SK-N-SH (cell line): ENCODE data around the gene FAM20A. TPM values are rescaled to one million over a fixed set of nuclear protein-coding genes. Genes with fewer than 3 reads are reported as not detected.

Source experiments
- CTCF ChIA-PET: fragments of 300-600, 350-600 bp; formaldehyde crosslinking; extraction: SDS; loops from one replicate; lab custom pipeline; 2021; lab: Yijun Ruan, JAX
- POLR2A ChIA-PET: fragments of 350-600 bp; sonication (Branson Sonifier 250); formaldehyde crosslinking; extraction: SDS; loops from one replicate; lab custom pipeline; 2020; ENCODE audit warnings: antibody characterized with exemption, inconsistent platforms; lab: Yijun Ruan, JAX
- DNase-seq: peaks from one replicate; pipeline ENCODE4 v3.0.0; 2012
- H2AFZ ChIP-seq: fragments of 200-600 bp; sonication (generic); 2 replicates; pipeline ENCODE4 v1.8.1; 2016; ENCODE audit warnings: antibody characterized with exemption, mild to moderate bottlenecking, low read depth
- H3F3A ChIP-seq: fragments of 200-600 bp; sonication (generic); replicated peaks from 2 replicates; pipeline ENCODE3; 2016; ENCODE audit warnings: antibody characterized with exemption, mild to moderate bottlenecking; ENCODE audit not compliant: insufficient read depth
- H3K27ac ChIP-seq, 2 experiments: fragments of 200-500 bp in 1 of 2; fragments of 200-600 bp in 1 of 2; sonication (Bioruptor generic) in 1 of 2; sonication (generic), shearing (Covaris generic) in 1 of 2; 2 replicates each; pipeline versions ENCODE4 v1.5.1 to v1.6.1; 2014 to 2016; ENCODE audit warnings: low read depth in 2 of 2, inconsistent platforms in 1 of 2, low read length in 1 of 2, mild to moderate bottlenecking in 1 of 2, mixed read lengths in 1 of 2
- H3K27me3 ChIP-seq: fragments of 200-600 bp; sonication (generic), shearing (Covaris generic); 2 replicates; pipeline ENCODE4 v1.6.1; 2016; ENCODE audit warnings: mixed run types; ENCODE audit not compliant: insufficient read depth
- H3K36me3 ChIP-seq, 2 experiments: fragments of 200-500 bp in 1 of 2; fragments of 200-600 bp in 1 of 2; sonication (Bioruptor generic) in 1 of 2; sonication (generic) in 1 of 2; replicated peaks in 1 of 2; 2 replicates each; pipeline versions ENCODE3 to v1.5.1; 2014 to 2016; ENCODE audit warnings: low read length in 1 of 2, mild to moderate bottlenecking in 1 of 2; ENCODE audit not compliant: insufficient read depth in 2 of 2, control insufficient read depth in 1 of 2
- H3K4me1 ChIP-seq, 2 experiments: fragments of 200-500 bp in 1 of 2; fragments of 200-600 bp in 1 of 2; sonication (Bioruptor generic) in 1 of 2; sonication (generic), shearing (Covaris generic) in 1 of 2; 2 replicates each; pipeline versions ENCODE4 v1.5.1 to v1.6.1; 2014 to 2016; ENCODE audit warnings: low read depth in 1 of 2, low read length in 1 of 2, mixed run types in 1 of 2; ENCODE audit not compliant: insufficient read depth in 2 of 2, control insufficient read depth in 1 of 2
- H3K4me2 ChIP-seq: fragments of 200-600 bp; sonication (generic), shearing (Covaris generic); 2 replicates; pipeline ENCODE4 v1.6.1; 2017; ENCODE audit warnings: mixed run types
- H3K4me3 ChIP-seq, 2 experiments: fragments of 200-500 bp in 1 of 2; fragments of 200-600 bp in 1 of 2; sonication (Bioruptor generic) in 1 of 2; sonication (generic), shearing (Covaris generic) in 1 of 2; 2 replicates each; pipeline versions ENCODE4 v1.5.1 to v1.8.1; 2014 to 2016; ENCODE audit warnings: low read depth in 2 of 2, inconsistent platforms in 1 of 2, low read length in 1 of 2, mild to moderate bottlenecking in 1 of 2, mixed read lengths in 1 of 2, moderate library complexity in 1 of 2
- H3K79me2 ChIP-seq: fragments of 200-600 bp; sonication (generic); 2 replicates; pipeline ENCODE4 v1.8.1; 2017; ENCODE audit warnings: mild to moderate bottlenecking; ENCODE audit not compliant: insufficient read depth
- H3K9ac ChIP-seq: fragments of 200-600 bp; sonication (generic); 2 replicates; pipeline ENCODE4 v1.6.1; 2017; ENCODE audit warnings: mixed run types
- H3K9me2 ChIP-seq: fragments of 200-600 bp; sonication (generic); 2 replicates; pipeline ENCODE4 v1.6.1; 2017; ENCODE audit warnings: mixed run types
- H3K9me3 ChIP-seq: fragments of 200-600 bp; sonication (generic); 2 replicates; pipeline ENCODE4 v1.6.1; 2017; ENCODE audit warnings: mixed run types, mild to moderate bottlenecking, moderate library complexity
- H4K20me1 ChIP-seq: fragments of 200-600 bp; sonication (generic); 2 replicates; pipeline ENCODE4 v1.6.1; 2017; ENCODE audit warnings: mild to moderate bottlenecking, mixed run types; ENCODE audit not compliant: insufficient read depth
- CHD2 ChIP-seq: fragments of 150-350 bp; IDR thresholded peaks from 2 replicates; pipeline ENCODE4 v1.6.1; 2018; ENCODE audit warnings: low read length; ENCODE audit not compliant: partially characterized antibody
- CTCF ChIP-seq: fragments of 200-600 bp; sonication (generic); IDR thresholded peaks from 2 replicates; pipeline ENCODE4 v1.6.1; 2017; ENCODE audit warnings: antibody characterized with exemption, mild to moderate bottlenecking, moderate library complexity
- ELF1 ChIP-seq: IDR thresholded peaks from 2 replicates; pipeline ENCODE4 v1.4.0; 2012
- EP300 ChIP-seq, 2 experiments: IDR thresholded peaks; 2 replicates each; pipeline versions ENCODE4 v1.4.0 to v1.6.1; 2012; ENCODE audit warnings: borderline replicate concordance in 1 of 2, low read depth in 1 of 2, low read length in 1 of 2
- FOXJ3 ChIP-seq: sonication (generic); formaldehyde crosslinking; IDR thresholded peaks from 2 replicates; pipeline ENCODE4 v1.5.1; 2020; ENCODE audit warnings: mild to moderate bottlenecking, missing genetic modification reagents
- GABPA ChIP-seq: IDR thresholded peaks from 2 replicates; pipeline ENCODE4 v1.4.0; 2012; ENCODE audit warnings: low read depth, mild to moderate bottlenecking
- JUND ChIP-seq: IDR thresholded peaks from 2 replicates; pipeline ENCODE4 v1.4.0; 2012
- MAX ChIP-seq: IDR thresholded peaks from 2 replicates; pipeline ENCODE4 v1.4.0; 2012; ENCODE audit warnings: low read depth
- MEF2A ChIP-seq: IDR thresholded peaks from 2 replicates; pipeline ENCODE4 v1.4.0; 2012; ENCODE audit warnings: low read depth, borderline replicate concordance
- MXI1 ChIP-seq: IDR thresholded peaks from 2 replicates; pipeline ENCODE4 v1.6.1; 2012; ENCODE audit warnings: mild to moderate bottlenecking, low read depth, low read length, improper control_type of control experiment
- RAD21 ChIP-seq: IDR thresholded peaks from 2 replicates; pipeline ENCODE4 v1.6.1; 2012; ENCODE audit warnings: mild to moderate bottlenecking, low read length
- REST ChIP-seq: IDR thresholded peaks from 2 replicates; pipeline ENCODE4 v1.6.1; 2012; ENCODE audit warnings: mild to moderate bottlenecking, low read depth, low read length, moderate library complexity
- SIN3A ChIP-seq: IDR thresholded peaks from 2 replicates; pipeline ENCODE4 v1.6.1; 2012; ENCODE audit warnings: low read depth, mild to moderate bottlenecking, low read length, moderate library complexity, borderline replicate concordance
- SMC3 ChIP-seq: IDR thresholded peaks from 2 replicates; pipeline ENCODE4 v1.6.1; 2012; ENCODE audit warnings: low read depth, low read length, improper control_type of control experiment
- TEAD4 ChIP-seq: IDR thresholded peaks from 2 replicates; pipeline ENCODE4 v1.4.0; 2012; ENCODE audit warnings: mild to moderate bottlenecking, borderline replicate concordance; ENCODE audit not compliant: insufficient read depth
- USF2 ChIP-seq: fragments of 150-350 bp; IDR thresholded peaks from 2 replicates; pipeline ENCODE4 v1.6.1; 2017; ENCODE audit warnings: antibody characterized with exemption, low read length, low read depth, borderline replicate concordance
- YY1 ChIP-seq: IDR thresholded peaks from 2 replicates; pipeline ENCODE4 v1.4.0; 2012; ENCODE audit warnings: low read depth, mild to moderate bottlenecking
- WGBS: methylation state at CpG from one replicate; pipeline ENCODE4 v1.1.6; 2017; ENCODE audit warnings: low lambda C conversion rate; 5-methylcytosine and 5-hydroxymethylcytosine counted together
- polyA plus RNA-seq, 3 experiments: library from polyadenylated mRNA; depleted of rRNA; stranded (reverse); fragments of >200 nt; gene quantifications; 2 replicates each; pipeline ENCODE4 v1.2.3, GENCODE V29; 2012
- TF ChIP-seq, protein P1 (sequence below): IDR thresholded peaks from 2 replicates; pipeline ENCODE4 v1.4.0; 2012; ENCODE audit warnings: low read depth, borderline replicate concordance

FAM20A gene
- polyA plus RNA-seq, 1 of the 3 experiments (the other 2 are of a cell fraction), result not detected

GRCh38 chr17:68616334-68616733, 15.2 kb upstream of the FAM20A start:
- Histone ChIP-seq H4K20me1 (no peaks in the 10 kb centered on the region), H3K36me3 (no peaks in the 10 kb centered on the region), H3K9ac (no peak overlapping the region), H3K27me3 (no peaks in the 10 kb centered on the region), H3K4me2 (no peak overlapping the region), H3K4me3 (no peak overlapping the region), H3K4me1 (no peaks in the 10 kb centered on the region), H3K79me2 (no peaks in the 10 kb centered on the region), H3K9me2 (no peaks in the 10 kb centered on the region), H3K9me3 (no peaks in the 10 kb centered on the region), H3F3A (no peaks in the 10 kb centered on the region), H2AFZ (no peak overlapping the region), H3K27ac (no peak overlapping the region)
- POLR2A ChIA-PET, result no interaction called here
- TF ChIP-seq EP300 (IDR thresholded peaks at IDR 0.05; ENCODE audit: borderline replicate concordance in 1 of 2, low read depth in 1 of 2, low read length in 1 of 2) (no peak), CTCF (no peak), GABPA (no peak), SIN3A (no peak), USF2 (no peak)
- CTCF ChIA-PET, result interaction anchor here (1.6 to 1.8 kb wide), 2 partner anchors 105 to 143 kb away, joined by 3 to 5 read pairs; no protein-coding TSS in a partner anchor
- no peak for DNase-seq

- Histone ChIP-seq H3K9me2 (no peaks in the 10 kb centered on the region), H3K9ac (no peak overlapping the region), H3K27me3 (no peaks in the 10 kb centered on the region), H3K27ac (no peak overlapping the region), H3K79me2 (no peaks in the 10 kb centered on the region), H2AFZ (no peak overlapping the region), H3K4me2 (no peak overlapping the region), H3K4me1 (no peaks in the 10 kb centered on the region), H3K9me3 (no peaks in the 10 kb centered on the region), H4K20me1 (no peaks in the 10 kb centered on the region), H3F3A (no peaks in the 10 kb centered on the region), H3K36me3 (no peaks in the 10 kb centered on the region), H3K4me3 (no peak overlapping the region)
- 22% methylated on average over 5 of the region's 5 CpGs for WGBS
- DNase-seq, result no peak
- ChIA-PET POLR2A (no interaction called here), CTCF (interaction anchor here (0.8 to 2.5 kb wide), 10 partner anchors 10 to 216 kb away, joined by 3 to 19 read pairs (median 5); partner anchors contain the start of gene FAM20A)
- no peak for TF ChIP-seq REST
- no peak for TF ChIP-seq CHD2
- TF ChIP-seq FOXJ3 (CRISPR knock-in tag), result no peak
- no peak for TF ChIP-seq CTCF
- TF ChIP-seq SIN3A, result no peak
- no peak for TF ChIP-seq SMC3
- no peak for TF ChIP-seq YY1
- TF ChIP-seq TEAD4, result no peak
- no peak for TF ChIP-seq ELF1
- no peak for TF ChIP-seq MEF2A
- TF ChIP-seq RAD21, result no peak
- TF ChIP-seq MXI1, result no peak
- TF ChIP-seq, protein P1, sequence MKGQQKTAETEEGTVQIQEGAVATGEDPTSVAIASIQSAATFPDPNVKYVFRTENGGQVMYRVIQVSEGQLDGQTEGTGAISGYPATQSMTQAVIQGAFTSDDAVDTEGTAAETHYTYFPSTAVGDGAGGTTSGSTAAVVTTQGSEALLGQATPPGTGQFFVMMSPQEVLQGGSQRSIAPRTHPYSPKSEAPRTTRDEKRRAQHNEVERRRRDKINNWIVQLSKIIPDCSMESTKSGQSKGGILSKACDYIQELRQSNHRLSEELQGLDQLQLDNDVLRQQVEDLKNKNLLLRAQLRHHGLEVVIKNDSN, result no peak
- no peak for TF ChIP-seq MAX
- TF ChIP-seq JUND, result no peak
These were observed 13.6 kb upstream of the FAM20A start for GRCh38 chr17:68614718-68615117.
